Fibroblast of the aortic adventitia (primary cell): Measurements from ENCODE around the gene SCYGR4. TPM values are rescaled to one million over a fixed set of nuclear protein-coding genes. Genes with fewer than 3 reads are reported as not detected.

ENCODE experiments used
- DNase-seq: peaks from one replicate; pipeline ENCODE4 v3.0.0-alpha.2; 2010; ENCODE audit warnings: low read depth
- H3K4me3 ChIP-seq: 2 replicates; pipeline ENCODE4 v1.5.1; 2011; ENCODE audit warnings: low read depth, mild to moderate bottlenecking, control low read depth, low read length, moderate library complexity
- total RNA-seq: library from RNA; depleted of rRNA; stranded (reverse); fragments of >200 nt; gene quantifications from 2 replicates; pipeline ENCODE4 v1.2.3, GENCODE V29; 2012; ENCODE audit warnings: low replicate concordance
- TF ChIP-seq, protein P1 (sequence below): IDR thresholded peaks from 2 replicates; pipeline ENCODE4 v1.5.1; 2011; ENCODE audit warnings: mild to moderate bottlenecking, low read length, control low read depth, inconsistent platforms; ENCODE audit not compliant: insufficient read depth

The SCYGR4 gene
- total RNA-seq, 1 donor, result not detected

DNA sequence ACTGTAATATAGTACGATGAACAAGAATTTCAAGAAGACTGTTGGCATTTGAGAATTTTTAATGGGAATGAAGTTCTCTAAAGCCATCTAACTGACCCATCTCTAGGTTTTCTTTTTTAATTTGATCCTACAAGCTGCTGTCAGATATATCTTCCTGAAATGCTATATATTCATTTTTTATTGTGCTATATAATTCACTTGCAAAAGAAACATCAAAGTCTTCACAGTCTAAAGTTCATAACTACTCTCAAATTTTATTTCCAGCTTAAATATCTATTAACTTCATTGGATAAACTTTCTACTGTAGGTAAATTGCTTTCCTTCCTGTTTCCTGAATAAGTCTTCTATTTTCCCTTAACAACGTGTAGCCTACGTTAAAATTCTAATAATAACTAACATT lies 14.9 kb upstream of the SCYGR4 start:
- DNase-seq, result no peak
- TF ChIP-seq, protein P1, sequence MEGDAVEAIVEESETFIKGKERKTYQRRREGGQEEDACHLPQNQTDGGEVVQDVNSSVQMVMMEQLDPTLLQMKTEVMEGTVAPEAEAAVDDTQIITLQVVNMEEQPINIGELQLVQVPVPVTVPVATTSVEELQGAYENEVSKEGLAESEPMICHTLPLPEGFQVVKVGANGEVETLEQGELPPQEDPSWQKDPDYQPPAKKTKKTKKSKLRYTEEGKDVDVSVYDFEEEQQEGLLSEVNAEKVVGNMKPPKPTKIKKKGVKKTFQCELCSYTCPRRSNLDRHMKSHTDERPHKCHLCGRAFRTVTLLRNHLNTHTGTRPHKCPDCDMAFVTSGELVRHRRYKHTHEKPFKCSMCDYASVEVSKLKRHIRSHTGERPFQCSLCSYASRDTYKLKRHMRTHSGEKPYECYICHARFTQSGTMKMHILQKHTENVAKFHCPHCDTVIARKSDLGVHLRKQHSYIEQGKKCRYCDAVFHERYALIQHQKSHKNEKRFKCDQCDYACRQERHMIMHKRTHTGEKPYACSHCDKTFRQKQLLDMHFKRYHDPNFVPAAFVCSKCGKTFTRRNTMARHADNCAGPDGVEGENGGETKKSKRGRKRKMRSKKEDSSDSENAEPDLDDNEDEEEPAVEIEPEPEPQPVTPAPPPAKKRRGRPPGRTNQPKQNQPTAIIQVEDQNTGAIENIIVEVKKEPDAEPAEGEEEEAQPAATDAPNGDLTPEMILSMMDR, result no peak
- H3K4me3 ChIP-seq, result no peak overlapping the region

DNA sequence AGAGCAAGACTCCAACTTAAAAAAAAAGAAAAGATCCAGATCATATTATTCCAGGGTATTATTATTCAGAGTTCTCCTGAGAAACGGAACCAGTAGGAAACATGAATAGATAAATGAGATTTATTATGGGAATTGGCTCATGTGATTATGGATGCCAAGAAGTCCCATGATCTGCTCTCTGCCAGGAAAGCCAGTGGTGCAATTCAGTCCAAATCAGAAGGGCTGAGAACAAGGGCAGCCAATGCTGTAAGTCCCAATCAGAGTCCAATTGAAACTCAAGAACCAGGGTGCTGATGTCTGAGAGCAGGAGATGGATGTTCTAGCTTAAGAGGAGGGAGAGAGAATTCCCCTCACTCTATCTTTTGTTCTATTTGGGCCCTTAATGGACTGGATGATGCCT lies 10.8 kb upstream of the SCYGR4 start:
- H3K4me3 ChIP-seq, result no peak overlapping the region
- TF ChIP-seq, protein P1, result no peak
- peak; percentile 79 for DNase-seq

DNA sequence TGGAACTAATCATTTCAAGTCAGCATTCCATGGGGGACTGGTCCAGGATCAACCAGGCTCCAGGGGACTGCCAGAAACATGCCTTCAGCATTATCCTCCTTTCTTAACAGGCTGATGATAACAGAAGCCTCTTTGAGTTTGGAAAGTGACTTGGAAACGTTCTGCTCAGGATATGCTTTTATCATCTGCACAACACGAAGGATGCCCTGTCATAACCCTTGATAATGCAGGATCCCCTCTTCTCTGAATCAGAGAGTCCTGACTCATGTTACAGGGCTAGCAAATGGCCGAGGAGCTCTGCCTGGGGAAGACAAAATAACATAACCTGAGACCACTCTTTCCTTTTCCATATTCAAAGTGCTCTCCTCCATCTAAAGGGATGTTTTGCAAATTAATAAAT lies 9.4 kb upstream of the SCYGR4 start:
- no peak overlapping the region for H3K4me3 ChIP-seq
- DNase-seq, result peak; percentile 20
- TF ChIP-seq, protein P1, result no peak

DNA sequence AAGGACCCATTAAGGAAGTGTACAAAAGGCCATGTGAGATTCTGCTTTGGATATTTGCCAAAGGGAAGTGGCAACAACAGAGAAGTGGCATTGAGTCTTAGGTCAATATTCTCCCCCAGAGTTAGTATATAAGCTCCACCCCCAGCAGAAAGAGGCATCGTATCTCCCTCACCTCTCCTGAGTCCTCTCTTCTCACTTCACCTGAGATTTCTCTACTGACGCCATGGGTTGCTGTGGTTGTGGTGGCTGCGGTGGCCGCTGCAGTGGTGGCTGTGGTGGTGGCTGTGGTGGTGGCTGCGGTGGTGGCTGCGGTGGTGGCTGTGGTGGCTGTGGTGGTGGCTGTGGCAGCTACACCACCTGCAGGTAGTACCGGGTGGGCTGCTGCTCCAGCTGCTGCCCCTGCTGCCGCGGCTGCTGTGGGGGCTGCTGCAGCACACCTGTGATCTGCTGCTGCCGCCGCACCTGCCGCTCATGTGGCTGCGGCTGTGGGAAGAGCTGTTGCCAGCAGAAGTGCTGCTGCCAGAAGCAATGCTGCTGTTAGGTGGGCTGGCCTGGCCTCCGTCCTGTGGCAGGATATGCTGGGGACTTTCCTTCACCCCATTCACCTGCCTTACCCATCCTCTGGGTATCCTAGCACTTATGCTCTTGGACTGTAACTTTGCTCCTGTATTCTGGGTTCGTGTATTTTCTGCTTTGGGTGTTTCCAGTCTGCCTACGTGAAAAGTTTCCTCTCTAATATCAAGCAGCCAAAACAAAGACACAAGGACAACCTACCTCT lies 8.5 kb upstream of the SCYGR4 start:
- DNase-seq, result no peak
- H3K4me3 ChIP-seq, result no peak overlapping the region
- TF ChIP-seq, protein P1, result no peak

DNA sequence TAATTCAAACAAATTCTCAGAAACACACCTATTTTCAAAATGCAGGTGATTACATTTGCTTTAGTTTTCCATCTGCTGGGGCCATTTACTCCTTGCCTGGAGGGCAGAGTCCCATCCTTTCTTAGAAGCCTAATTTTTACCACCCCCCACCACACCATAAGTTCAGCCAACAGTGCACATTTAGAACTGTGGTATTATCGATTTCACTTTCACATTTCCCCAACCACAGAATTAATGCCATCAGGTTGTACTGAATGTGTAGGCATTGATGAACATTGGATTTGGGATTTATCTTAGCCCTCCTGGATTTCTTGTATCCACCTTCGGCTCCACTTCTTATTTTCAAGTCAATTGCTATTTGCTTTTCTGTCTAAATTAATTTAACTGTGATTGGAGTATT lies 7.2 kb upstream of the SCYGR4 start:
- no peak overlapping the region for H3K4me3 ChIP-seq
- DNase-seq, result no peak
- TF ChIP-seq, protein P1, result no peak

DNA sequence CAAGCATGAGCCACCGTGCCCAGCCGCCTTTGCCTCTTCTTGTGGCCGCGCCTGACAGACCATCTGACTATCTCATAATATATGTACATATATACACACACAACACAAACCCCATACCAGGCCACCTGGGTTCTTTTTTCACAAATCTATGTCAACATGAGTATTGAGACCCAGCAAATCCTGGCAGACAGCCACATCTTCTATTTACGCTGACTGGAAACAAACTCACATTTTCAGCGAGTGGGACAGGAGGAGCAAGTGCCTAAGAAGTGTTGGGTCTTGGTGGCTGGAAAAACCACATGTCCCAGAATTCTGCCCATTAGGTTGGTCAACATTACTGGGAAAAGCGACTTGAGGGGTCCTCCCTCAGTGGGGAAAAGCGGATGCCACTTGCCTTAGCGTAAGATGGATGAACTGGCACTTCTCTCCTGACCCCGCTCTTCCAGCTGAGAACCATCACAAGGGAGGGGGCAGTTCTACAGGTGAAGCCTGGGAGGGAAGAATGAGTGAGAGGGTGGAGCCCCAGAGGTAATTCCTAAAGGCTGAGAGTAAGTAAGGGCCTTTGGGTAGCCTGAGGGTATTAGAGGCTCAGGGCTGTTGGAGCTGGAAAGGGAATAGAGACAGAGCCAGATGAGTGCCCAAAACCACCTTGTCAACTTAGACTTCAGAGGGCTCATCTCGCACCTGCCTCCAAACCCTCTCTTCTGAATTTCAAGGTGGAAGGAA lies 4.6 kb upstream of the SCYGR4 start:
- no peak for DNase-seq
- TF ChIP-seq, protein P1, result no peak
- H3K4me3 ChIP-seq, result no peak overlapping the region

DNA sequence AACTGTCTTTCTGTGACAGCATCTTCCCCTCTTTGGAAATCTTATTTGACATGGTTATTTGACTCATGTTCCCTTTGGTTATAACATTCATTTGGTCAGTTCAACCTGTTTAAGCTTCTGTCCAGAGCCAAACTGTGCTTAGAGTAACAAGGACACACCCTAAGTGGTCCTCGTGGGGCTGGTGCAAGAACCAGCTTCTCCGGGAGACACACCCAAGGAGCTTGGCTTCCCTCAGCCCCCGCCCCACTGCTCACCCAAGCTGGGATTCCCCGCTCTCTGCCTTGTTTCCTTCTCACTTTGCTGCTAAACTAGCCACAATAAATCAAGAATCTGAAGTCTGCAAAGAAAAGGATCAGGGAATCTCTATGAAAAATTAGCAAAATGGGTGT lies 4.0 kb upstream of the SCYGR4 start:
- H3K4me3 ChIP-seq, result no peak overlapping the region
- DNase-seq, result no peak
- TF ChIP-seq, protein P1, result no peak
